NK-92 (cell line): Measurements from ENCODE around the gene TCF7L1.
"Not testable (repeated sequence)": the region's sequence is repeated elsewhere in the genome, so short reads cannot be mapped to it uniquely, and the experiment has no call there.

Source experiments
- DNase-seq: peaks from one replicate; lab custom pipeline; 2025; ENCODE audit not compliant: unreplicated experiment; lab: John Stamatoyannopoulos, UW

TCF7L1 gene

DNA sequence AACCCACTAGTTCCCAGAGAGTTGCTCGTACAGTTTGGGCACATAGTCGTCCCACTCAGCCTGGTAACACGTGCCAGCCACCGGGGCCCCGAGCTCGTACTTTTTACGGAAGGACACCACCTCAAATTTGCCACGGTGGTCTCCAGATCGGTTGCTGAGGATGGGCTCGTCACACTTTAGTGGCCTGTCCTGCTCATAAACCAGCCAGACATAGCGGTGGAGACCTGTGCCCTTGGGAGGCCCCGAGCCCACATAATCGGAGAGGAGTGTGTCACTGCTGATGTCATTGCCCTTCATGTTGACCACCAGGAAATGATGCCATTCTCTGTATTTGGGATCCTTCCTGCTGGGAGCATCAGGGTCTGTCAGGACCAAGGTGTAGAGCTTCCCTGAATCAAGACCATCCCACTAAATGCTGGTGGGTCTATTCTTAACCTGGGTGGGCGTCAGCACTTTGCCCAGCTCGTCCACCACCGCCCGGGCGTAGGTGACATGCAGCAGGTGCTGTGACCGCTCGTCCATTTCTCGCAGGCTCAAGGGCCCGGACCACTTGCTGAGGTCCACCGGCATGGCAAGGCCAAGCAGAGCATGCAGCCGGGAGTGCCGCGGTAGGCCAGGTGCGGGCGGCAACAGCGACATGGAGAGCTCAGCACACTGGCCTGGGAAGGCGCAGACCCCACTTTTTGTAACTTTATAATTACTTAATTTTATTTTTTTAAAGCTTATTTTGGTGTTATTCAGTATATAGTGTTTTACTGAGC, 208.3 kb downstream of the TCF7L1 start:
- no peak for DNase-seq

DNA sequence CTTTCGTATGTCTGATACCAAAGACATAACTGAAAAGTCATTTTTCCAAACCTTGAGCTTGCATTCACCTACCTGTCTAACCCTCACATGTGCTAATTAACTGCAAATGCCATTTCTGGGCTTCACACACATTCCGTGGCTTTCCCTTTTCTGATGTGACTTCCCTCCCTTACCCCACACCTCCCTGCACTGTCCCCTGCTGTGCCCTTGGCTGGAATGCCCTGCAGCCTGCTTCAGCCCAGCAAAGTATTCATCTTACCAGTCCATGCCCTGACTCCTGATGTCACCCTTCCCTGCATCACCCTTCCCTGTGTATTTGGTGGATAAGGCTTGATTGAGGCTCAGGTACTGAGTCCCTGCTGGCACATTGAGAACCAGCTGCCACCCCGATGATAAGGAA, 209.0 kb downstream of the TCF7L1 start:
- no peak for DNase-seq

DNA sequence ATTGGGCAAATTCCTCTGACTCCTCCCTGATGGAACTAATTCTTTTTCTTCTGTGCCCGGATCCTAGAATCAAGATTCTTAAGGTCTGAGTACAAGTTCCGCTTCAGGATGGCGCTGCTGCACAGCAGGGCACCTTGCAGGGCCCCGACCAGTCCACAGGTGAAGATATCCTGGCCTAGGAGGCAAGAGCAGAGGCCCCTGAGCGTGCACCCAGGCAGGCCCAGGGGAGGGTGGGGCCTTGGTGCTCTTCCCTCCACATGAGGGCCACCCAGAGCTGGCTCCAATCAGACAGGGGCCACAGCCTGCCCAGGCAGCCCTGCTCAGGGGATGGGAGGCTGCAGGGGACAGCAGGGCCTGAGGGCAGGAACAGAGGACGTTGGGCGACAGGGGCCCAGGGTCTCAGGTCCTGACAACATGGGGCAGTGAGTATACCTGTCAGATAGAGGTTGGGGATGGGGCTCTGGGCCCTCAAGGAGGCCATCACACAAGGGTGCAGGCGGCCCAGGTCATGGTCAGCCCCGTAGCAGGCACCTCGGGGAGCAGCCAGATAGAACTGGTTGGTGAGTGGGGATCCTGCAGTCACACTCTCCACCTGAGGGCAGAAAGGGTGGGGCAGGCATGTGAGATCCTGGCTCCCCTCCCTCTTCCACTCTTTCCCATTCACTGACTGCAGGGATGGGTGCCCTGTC, 210.2 kb downstream of the TCF7L1 start:
- not testable (repeated sequence) for DNase-seq

DNA sequence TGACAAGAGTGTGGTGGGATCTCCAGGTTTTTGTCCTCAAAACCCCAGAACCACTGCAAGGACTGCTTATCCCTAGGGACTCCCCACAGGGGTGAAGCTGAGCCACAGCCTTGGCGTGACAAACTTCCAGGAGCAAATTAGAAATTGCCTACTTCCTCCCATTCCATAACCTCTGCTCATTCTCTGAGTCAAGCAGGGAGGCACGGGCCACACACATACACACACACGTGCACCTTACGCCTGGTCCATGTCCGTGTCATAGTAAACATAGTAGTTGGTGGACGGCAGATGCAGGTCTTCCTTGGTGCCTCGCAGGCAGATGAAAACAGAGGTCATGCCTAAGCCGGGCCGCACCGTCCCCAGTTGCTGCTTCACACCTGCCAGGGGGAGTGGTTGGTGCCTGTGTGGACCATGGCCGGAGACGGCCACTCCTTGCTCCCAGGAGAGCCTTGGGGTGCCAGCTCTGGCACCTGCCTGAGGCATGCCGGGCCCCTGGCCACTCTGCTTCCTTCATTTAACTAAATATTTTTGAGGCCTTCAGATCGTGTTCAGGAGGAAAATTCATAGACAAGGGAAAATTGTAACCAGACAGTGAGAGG, 211.3 kb downstream of the TCF7L1 start:
- no peak for DNase-seq

DNA sequence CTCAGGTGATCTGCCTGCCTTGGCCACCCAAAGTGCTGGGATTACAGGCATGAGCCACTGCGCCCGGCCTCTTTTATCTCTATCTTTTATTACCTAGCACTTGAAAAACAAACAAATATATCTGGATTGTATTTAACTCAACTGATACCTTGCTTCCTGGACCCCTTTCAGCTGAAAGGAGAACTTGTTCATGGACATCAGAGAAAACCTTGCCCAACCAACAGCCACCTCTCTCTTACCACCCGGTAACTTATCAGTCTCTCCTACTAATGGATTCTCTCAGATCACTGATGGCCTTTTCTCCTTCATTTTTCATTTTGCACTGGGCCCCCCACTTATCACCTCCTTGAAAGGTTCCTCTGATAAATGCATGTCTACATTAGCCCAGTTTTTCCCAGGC, 214.4 kb downstream of the TCF7L1 start:
- no peak for DNase-seq

DNA sequence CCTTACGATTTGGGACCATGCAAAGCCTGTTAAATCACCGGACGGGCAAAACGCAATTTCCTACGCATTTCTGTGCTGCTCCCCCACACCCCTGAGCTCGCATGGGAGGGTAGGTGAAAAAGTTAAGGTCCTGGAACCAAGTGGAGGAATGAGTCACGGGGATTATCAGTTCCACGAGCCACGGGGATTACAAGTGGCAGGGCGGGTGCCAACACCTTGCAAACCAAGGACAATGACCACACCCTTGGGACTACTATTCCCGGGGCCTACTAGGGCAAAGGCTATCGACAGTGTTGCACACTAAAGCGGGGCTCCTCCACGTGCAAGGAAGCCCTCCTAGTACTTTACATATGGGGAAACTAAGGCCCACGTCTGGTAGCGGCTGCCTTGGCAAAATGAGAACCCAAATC, 220.7 kb downstream of the TCF7L1 start:
- no peak for DNase-seq

DNA sequence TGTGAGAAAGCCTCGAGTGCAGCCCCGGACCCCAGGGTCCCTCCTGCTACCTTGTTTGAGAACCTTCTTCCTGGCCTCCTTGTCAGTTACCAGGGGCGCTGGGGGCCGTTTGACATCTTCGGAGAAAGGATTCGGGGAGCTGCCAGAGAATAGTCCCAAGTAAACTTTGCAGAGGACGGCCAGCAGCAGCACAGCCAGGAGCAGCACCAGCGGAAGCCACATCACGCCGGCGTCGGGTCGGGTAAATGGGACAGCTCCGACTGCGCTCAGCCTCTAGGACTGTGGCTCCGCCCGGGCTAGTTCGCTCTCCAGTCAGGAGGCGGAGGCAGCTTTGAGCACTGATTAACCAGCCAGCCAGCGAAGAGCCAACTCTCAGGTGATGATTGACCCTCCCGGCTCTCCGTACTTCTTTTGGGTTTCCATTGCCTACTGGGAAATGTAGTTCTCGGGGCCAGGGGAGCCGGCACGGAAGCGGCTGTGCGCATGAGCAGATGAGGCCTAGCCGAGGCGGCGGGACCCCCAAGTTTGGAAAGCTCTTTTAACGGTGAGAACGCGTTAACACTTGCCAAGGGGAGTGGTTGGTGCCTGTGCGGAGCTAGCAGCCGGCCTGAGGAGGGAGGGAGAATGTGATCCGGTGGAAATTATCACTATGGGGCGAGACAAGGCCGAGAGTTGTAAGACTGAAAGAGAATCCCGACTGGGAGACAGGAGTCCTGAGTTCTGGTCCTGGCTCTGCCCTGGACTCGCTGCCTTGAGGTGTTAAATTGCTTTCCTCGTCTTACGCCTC, 221.3 kb downstream of the TCF7L1 start, which contains the start of the genes ELMOD3 and RETSAT:
ELMOD3 (plus strand) TSS at position 484 of the 787 bp plus-strand sequence. CDS start 2,430 bp downstream, outside the sequence.
RETSAT (minus strand) TSS at position 243 of the 787 bp plus-strand sequence; CDS start at position 222, 21 bp downstream.
- peak; percentile 88 for DNase-seq

DNA sequence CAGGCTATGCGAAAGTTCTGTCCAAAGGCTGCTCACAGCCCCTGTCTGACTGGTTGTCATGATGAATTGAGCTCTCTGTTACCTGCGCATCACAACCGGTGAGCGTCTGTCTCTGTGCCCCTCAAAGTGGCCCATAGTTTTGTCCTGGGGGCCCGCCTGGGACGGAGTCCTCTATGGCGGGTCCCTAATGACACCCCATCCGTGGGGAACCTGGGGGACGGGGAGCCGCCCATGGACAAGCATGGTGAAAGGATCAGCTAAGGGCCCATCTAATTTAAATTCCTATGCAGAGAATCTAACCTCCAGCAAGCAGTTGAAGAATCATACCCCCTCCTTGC, 221.8 kb downstream of the TCF7L1 start:
- DNase-seq: no peak

DNA sequence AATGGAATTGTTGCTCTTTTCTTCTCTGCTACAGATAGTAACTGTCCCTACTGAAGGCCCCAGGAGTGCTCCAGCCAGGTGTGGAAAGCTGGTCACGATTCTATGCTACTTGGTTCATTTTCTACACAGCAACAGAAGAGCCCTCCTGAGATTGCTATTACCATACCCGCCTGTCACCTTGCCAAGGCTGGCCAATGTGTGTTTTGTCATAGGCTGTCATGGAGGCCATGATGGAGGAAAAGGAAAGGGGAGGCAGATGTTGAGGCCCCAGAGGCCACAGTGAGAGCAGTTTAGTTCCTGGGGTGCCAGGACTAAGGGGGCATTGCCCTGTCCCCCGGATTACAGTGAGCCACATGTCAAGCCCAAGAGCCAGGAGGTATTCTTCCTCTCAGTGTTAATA, 222.3 kb downstream of the TCF7L1 start:
- DNase-seq: no peak

DNA sequence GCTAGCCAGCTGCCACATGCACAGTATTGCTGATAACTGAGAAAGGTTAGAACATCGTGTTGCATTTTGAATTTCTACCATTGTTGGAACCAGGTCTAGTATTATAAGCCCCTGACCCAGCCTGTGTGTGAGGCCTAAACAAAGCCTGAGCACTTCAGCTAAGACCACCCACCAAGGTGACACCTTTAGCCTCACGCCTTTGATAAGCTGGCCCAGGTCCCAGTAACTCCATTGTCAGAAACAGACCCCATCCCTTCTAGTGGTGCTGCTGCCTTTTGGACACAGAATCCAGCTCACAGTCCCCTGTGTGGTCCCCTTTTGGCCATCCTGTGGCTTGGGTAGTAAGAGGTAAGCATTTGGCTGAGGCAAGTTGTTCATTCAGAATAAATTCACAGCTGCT, 223.0 kb downstream of the TCF7L1 start:
- DNase-seq: no peak

DNA sequence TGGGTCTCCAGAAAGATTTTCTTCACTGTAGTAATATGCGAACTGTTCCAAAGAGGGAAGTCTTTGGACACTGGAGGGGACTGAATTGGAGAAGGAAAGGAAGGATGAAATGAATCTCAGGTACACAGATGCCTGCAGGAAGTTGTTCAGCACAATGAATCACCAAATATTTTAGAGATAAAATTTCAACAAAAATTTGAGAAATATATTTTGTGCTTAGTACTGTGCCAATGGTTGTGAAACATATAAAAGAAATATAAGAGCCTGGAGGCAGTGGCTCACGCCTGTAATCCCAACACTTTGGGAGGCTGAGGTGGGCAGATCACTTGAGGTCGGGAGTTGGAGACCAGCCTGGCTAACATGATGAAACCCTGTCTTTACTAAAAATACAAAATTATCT, 224.5 kb downstream of the TCF7L1 start:
- no peak for DNase-seq
